GM20000 (cell line): ENCODE data around the gene B2M.
"Not testable (repeated sequence)": the region's sequence is repeated elsewhere in the genome, so short reads cannot be mapped to it uniquely, and the experiment has no call there.

Experiments used
- DNase-seq: peaks from one replicate; pipeline ENCODE4 v3.0.0; 2012; ENCODE audit warnings: low spot score
- TF ChIP-seq, protein P1 (sequence below): IDR thresholded peaks from 2 replicates; pipeline ENCODE4 v1.5.1; 2012; ENCODE audit warnings: mild to moderate bottlenecking, control low read depth; ENCODE audit errors: extremely low read depth, missing control alignments

Gene B2M

DNA sequence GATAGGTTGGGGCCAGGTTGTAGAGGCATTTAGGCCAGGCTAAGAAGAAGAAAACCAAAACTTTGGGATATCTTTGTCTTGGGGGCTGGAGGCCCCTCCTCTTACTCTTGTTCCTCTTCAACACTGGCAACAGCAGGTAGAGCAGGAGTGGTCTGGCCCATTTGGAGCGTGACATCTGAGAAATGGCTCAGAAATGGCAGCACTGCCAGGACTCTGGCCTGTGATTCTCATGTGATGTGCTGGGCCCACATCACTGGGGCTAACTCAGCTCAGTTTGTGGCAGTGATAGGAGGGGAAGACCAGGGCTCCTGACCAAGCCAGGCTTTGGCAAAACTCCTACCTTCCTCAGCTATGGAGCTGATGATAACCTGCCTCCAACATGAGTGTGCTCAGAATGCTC is 18.7 kb upstream of the B2M start:
- DNase-seq, result no peak
- TF ChIP-seq, protein P1, sequence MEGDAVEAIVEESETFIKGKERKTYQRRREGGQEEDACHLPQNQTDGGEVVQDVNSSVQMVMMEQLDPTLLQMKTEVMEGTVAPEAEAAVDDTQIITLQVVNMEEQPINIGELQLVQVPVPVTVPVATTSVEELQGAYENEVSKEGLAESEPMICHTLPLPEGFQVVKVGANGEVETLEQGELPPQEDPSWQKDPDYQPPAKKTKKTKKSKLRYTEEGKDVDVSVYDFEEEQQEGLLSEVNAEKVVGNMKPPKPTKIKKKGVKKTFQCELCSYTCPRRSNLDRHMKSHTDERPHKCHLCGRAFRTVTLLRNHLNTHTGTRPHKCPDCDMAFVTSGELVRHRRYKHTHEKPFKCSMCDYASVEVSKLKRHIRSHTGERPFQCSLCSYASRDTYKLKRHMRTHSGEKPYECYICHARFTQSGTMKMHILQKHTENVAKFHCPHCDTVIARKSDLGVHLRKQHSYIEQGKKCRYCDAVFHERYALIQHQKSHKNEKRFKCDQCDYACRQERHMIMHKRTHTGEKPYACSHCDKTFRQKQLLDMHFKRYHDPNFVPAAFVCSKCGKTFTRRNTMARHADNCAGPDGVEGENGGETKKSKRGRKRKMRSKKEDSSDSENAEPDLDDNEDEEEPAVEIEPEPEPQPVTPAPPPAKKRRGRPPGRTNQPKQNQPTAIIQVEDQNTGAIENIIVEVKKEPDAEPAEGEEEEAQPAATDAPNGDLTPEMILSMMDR, result no peak

DNA sequence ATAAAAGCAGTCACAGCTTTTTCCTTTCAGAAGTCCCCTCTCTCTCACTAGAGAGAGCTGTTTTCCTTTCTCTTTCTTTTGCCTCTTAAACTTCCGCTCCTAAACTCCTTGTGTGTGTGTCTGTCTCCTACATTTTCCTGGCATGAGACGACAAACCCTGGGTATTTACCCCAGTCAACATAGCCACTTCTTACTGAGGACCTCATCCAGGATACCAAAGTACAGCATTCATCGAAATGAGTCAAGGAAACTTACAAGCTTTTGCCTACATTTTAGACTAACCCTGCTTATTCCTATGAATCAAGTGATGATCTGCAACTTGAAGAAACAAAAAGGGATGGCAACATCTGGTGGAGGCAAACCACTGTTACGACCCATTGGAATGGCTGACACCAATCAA is 16.9 kb upstream of the B2M start:
- TF ChIP-seq, protein P1, result no peak
- no peak for DNase-seq

DNA sequence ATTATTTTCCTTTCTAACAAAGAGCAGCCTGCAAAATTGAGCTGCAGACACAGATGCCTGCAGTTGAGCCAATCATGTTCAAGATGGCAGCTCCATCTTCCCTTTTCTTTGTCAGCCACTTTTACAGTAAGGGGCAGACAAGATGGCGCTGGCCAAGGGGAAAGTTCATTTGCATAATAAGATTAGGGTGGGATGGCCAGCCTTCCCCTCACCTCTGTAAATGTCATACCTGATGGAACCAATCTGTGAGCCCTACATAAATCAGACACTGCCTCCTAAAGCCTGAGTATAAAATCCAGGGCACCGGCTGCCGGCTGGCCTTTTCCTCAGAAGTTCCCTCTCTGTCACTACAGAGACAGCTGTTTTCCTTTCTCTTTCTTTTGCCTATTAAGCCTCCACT is 16.0 kb upstream of the B2M start:
- DNase-seq, result no peak
- TF ChIP-seq, protein P1, result no peak

DNA sequence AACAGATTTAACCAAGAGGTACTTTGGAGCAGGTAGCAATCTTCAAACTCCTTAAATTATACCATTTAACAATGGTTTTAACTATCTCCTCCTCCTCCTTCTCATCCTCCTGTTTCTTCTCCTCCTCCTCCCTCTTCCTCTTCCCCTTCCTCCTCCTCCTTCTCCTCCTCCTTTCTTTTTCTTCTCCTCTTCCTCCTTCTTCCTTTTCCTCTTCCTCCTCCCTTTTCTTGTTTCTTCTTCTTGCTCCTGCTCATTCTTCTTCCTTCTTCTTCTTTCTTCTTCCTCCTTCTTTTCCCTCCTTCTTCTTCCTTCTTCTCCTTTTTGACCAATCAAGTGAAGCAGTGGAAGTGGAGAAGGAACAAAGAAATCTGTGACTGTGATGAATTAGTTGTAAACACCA is 14.3 kb upstream of the B2M start:
- TF ChIP-seq, protein P1, result no peak
- no peak for DNase-seq

GRCh38 chr15:44698641-44699040 is 12.7 kb upstream of the B2M start:
- no peak for DNase-seq
- TF ChIP-seq, protein P1, result no peak

DNA sequence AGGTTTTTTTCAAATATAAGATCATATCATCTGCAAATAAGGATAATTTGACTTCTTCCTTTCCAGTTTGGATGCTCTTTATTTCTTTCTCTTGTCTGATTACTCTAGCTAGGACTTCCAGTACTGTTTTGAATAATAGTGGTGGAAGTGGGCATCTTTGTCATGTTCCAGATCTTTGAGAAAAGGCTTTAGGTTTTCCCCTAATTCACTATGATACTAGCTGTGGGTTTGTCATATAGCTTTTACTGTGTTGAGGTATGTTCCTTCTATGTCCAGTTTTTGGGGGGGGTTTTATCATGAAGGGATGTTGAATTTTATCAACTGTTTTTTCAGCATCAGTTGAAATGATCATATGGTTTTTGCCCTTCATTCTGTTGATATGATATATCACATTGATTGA is 10.6 kb upstream of the B2M start:
- DNase-seq, result not testable (repeated sequence)

- no peak for DNase-seq
- TF ChIP-seq, protein P1, result no peak
Observed at GRCh38 chr15:44705986-44706385, 5.3 kb upstream of the B2M start.

DNA sequence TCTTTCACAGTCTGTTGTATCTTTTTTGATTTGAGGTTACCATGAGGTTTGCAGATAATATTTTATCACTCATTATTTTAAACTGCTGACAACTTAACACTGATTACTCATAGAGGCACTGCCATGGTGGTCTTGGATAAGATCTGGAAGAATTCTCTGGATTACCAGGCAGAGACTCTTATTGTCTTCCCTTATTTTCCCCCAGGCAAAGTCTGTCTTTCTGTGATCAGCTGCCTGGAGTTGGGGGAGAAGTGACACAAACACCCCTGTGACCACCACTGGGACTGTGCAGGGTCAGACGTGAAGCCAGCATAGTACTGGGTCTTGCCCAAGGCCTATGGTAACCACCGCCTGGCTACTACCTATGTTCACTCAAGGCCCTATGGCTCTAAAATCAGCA is 4.9 kb upstream of the B2M start:
- TF ChIP-seq, protein P1, result no peak
- DNase-seq, result no peak
